Measurements from ENCODE around the gene PIGP.

The PIGP gene

DNA sequence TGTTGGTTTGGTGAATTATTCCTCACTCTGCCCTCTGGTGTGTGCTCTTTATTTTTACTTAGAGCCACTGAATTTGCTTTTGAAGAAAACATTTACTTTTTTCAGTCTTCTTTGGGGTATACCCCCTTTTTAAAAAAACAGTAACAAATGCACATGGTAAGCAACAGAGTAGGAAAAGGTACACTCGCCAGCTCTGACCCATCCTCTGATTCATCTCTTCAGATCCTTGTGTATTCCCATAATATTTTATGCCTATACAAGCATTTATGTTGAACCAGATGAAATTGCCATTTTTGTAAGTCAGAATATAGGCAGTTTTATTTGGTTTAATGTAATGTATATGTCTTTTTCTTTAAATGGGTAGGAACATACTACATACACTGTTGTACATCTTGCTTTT lies 28.5 kb upstream of the PIGP start:
- TF ChIP-seq CTCF (IDR thresholded peaks at IDR 0.05) = no peak
- Histone ChIP-seq H3K4me3 (no peak overlapping the region), H3K27ac (no peak overlapping the region)
- no peak for DNase-seq (ENCODE audit: low spot score)

DNA sequence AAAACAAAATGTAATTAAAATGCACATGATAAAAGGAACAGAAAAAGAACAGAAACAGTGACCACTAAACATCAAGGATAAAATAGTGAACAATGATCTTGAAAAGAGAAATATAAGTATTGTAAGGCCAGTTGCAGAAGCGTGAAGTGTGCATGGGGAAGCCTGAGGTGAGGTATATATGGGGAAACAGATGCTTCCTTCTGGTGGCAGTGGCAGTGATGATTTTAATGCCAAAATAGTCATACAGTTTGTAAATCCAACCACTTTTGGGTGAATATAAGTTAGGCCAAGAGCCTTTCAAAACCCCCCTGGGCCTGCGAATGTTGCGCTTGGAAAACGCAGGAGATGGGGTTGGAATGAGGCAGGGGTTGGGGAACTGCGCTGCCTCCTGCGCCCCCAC lies 27.4 kb upstream of the PIGP start:
- DNase-seq (ENCODE audit: low spot score) = no peak
- TF ChIP-seq CTCF (IDR thresholded peaks at IDR 0.05) = no peak
- H3K4me3 ChIP-seq = no peak overlapping the region
- H3K27ac ChIP-seq = no peak overlapping the region

DNA sequence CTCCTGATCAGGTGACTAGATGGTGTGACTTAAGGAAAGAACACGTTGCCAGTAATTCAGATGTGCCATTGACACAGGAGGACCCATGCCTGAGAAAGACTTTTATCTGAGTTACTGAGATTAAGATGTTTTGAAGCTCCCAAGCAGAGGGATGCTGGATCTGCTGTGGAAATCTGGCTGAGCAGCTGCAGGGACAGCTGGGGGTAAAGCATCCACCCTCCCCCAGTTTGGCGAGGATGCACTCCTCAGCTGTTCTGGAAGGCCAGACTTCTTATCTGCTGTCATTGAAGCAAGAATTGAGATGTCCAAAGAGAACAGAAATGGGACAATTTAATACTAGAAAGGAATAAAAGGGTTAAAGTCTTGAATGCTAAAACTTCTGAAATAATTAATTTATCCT lies 25.9 kb upstream of the PIGP start:
- H3K27ac ChIP-seq = no peak overlapping the region
- DNase-seq (ENCODE audit: low spot score) = no peak
- H3K4me3 ChIP-seq = no peak overlapping the region
- TF ChIP-seq CTCF (IDR thresholded peaks at IDR 0.05) = no peak

DNA sequence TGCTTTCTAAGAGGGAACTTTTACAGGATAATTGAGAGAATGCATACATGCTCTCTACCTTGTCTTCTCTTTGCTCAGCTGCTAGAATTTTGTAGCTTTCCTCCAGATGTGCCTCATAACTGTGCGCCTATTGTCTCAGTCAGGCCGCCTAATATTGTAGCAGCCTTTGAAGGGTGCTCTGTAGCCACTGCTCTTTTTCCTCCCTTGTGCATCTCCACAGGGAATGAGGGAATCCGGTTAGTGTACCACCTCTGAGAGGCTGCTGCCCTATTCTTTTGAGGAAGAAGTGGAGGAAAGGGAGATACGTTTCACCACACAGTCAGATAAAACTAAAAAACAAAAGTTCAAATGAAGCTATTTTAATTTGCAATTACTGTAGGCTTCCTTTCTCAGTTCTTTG lies 22.9 kb upstream of the PIGP start:
- no peak for TF ChIP-seq CTCF (IDR thresholded peaks at IDR 0.05)

GRCh38 chr21:37093977-37094376 lies 21.1 kb upstream of the PIGP start:
- Histone ChIP-seq H3K27ac (no peak overlapping the region), H3K4me3 (no peak overlapping the region)
- no peak for TF ChIP-seq CTCF (IDR thresholded peaks at IDR 0.05)
- no peak for DNase-seq (ENCODE audit: low spot score)

More for the DNA sequence above, 22.9 kb upstream of the PIGP start:
- no peak for DNase-seq (ENCODE audit: low spot score)
- H3K4me3 ChIP-seq = no peak overlapping the region
- H3K27ac ChIP-seq = no peak overlapping the region

DNA sequence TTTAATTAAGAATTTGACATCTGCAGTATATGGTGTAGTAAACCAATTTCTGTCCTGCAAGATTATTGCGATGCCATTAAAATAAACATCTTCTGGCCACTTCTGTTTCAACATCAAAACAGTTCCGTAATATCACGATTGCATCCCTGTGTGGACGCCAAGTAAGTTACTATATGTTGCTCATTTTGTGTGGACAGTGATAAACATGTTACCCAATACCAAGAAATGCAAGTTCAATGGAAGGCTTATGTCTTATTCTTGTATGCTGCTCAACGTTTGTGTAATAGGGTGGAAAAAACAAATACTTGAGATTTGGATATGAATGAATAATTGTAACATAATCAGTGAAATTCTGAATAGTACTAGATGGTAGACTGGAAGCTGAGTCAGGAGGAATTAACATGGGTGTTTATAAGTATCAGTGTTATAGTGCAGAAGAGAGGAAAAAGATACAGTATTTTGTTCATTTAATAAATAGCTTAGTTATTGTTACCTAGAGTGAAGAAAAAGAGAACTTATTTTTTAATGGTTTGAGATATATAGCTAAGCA lies 15.4 kb upstream of the PIGP start:
- H3K27ac ChIP-seq = no peak overlapping the region
- no peak for TF ChIP-seq CTCF (IDR thresholded peaks at IDR 0.05)
- DNase-seq (ENCODE audit: low spot score) = no peak

DNA sequence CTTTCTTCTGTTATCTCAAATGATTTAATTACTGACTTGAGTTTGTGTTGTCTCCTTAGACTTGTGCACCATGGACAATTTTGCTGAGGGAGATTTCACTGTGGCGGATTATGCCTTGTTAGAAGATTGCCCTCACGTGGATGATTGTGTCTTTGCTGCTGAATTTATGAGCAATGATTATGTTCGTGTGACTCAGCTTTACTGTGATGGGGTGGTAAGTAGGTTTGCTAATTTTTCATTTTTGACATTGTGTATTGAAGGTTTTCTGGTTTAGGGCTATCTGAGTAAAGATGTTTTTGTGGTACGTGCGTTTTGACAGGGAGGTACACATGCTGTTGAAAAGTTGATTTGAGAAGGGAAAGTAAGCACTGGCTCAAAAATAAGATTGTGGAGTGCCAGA lies 14.3 kb upstream of the PIGP start:
- DNase-seq (ENCODE audit: low spot score) = no peak
- H3K27ac ChIP-seq = no peak overlapping the region
- TF ChIP-seq CTCF (IDR thresholded peaks at IDR 0.05) = no peak
- no peak overlapping the region for H3K4me3 ChIP-seq

More for the DNA sequence above, 15.4 kb upstream of the PIGP start:
- no peak overlapping the region for H3K4me3 ChIP-seq

Data from coronary artery (tissue), 2 donors.